ENCODE results near the gene SORCS2.

GRCh38 chr4:7660176-7661039, 468.1 kb downstream of the SORCS2 start:
- no peak for TF ChIP-seq CTCF (IDR thresholded peaks at IDR 0.05; ENCODE audit: insufficient read depth, low read depth, low read length)
- TF ChIP-seq EZH2 (IDR thresholded peaks at IDR 0.05; ENCODE audit: insufficient read depth, low read length), result no peak

Measured in astrocyte (in vitro differentiated cells and primary cell).